ENCODE measurements around the gene ABCG2. TPM values are rescaled to one million over a fixed set of nuclear protein-coding genes. Genes with fewer than 3 reads are reported as not detected.

ABCG2 gene
- total and polyA plus RNA-seq, 2 of the 4 experiments (the other 2 are of a cell fraction): 0.50 to 1.1 TPM

- no peak for DNase-seq
- CTCF ChIA-PET: no interaction called here
- H3K9ac ChIP-seq (ENCODE audit: low read depth, low read length): no peak overlapping the region
These were observed 11.5 kb downstream of the ABCG2 start for GRCh38 chr4:88146891-88147290.

More at GRCh38 chr4:88146891-88147290, 11.5 kb downstream of the ABCG2 start:
- Histone ChIP-seq H3K56ac (ENCODE audit: extremely low read depth, insufficient read depth, low read length) (no peak overlapping the region), H4K20me1 (ENCODE audit: insufficient read depth, low read length) (no peaks in the 10 kb centered on the region), H3K36me3 (ENCODE audit: control insufficient read depth, insufficient read depth, low read length) (no peaks in the 10 kb centered on the region), H2AFZ (replicated peaks; ENCODE audit: low read length, poor library complexity) (no peak overlapping the region), H3K18ac (ENCODE audit: low read depth, low read length) (no peak overlapping the region), H3K27ac (ENCODE audit: insufficient read depth, low read length) (no peak overlapping the region), H3K23ac (ENCODE audit: low read depth, low read length) (no peak overlapping the region), H4K91ac (ENCODE audit: insufficient read depth, low read depth, low read length) (no peak overlapping the region), H3K4me1 (ENCODE audit: control insufficient read depth, insufficient read depth, low read length) (peaks cover 8% of the 10 kb centered on the region), H3K4me2 (ENCODE audit: low read depth, low read length) (no peak overlapping the region), H2BK15ac (ENCODE audit: low read depth, low read length) (no peak overlapping the region), H4K5ac (ENCODE audit: low read depth, low read length) (no peak overlapping the region), H3K79me1 (ENCODE audit: low read depth in 1 of 2, low read length in 2 of 2) (no peaks in the 10 kb centered on the region), H2AK9ac (replicated peaks; ENCODE audit: low read depth, low read length, poor library complexity) (no peak overlapping the region), H2AK5ac (ENCODE audit: low read depth, low read length) (0 out of 2 replicates have a peak overlapping the region, but pooled peaks have one; percentile 65), H3K4ac (ENCODE audit: low read depth, low read length) (no peak overlapping the region), H3K14ac (replicated peaks; ENCODE audit: low read depth, low read length) (no peak overlapping the region), H2BK120ac (ENCODE audit: low read depth, low read length) (no peak overlapping the region), H2BK5ac (ENCODE audit: low read depth, low read length, poor library complexity, severe bottlenecking) (no peak overlapping the region), H3K9me3 (ENCODE audit: control insufficient read depth, insufficient read depth, low read length) (no peaks in the 10 kb centered on the region), H4K8ac (ENCODE audit: low read depth in 2 of 2, low read length in 2 of 2) (no peak overlapping the region), H3K9me1 (ENCODE audit: insufficient read depth, low read length) (no peaks in the 10 kb centered on the region), H3K4me3 (ENCODE audit: insufficient read depth, low read depth, low read length) (no peak overlapping the region), H3K27me3 (ENCODE audit: control insufficient read depth, insufficient read depth, low read length) (no peaks in the 10 kb centered on the region; the same call in 1 of the 2 replicates), H2BK20ac (ENCODE audit: low read depth, low read length) (no peak overlapping the region)
- no TSS peak for BruUV-seq (replicated peaks)
- intact Hi-C loops (cut with micrococcal nuclease): no loop called here
- no peak for TF ChIP-seq POLR2A (IDR thresholded peaks at IDR 0.05; ENCODE audit: low read depth, low read length)
- no peak for TF ChIP-seq FOS (IDR thresholded peaks at IDR 0.05; ENCODE audit: low read depth, low read length)
- TF ChIP-seq MXI1 (IDR thresholded peaks at IDR 0.05; ENCODE audit: borderline replicate concordance, low read depth, low read length): no peak
- no peak for TF ChIP-seq RAD21 (IDR thresholded peaks at IDR 0.05; ENCODE audit: low read length)
- no peak for TF ChIP-seq CTCF (conservative IDR thresholded peaks at IDR 0.05; ENCODE audit: low read depth, low read length)
- TF ChIP-seq MAFK (IDR thresholded peaks at IDR 0.05; ENCODE audit: low read depth, low read length): no peak
- no peak for TF ChIP-seq RCOR1 (IDR thresholded peaks at IDR 0.05; ENCODE audit: insufficient replicate concordance, low read length)
- no peak for TF ChIP-seq RFX5 (IDR thresholded peaks at IDR 0.05; ENCODE audit: low read depth, low read length)
- TF ChIP-seq CHD1 (IDR thresholded peaks at IDR 0.05; ENCODE audit: low read depth, low read length): no peak
- TF ChIP-seq BHLHE40 (IDR thresholded peaks at IDR 0.05; ENCODE audit: low read depth, low read length): no peak
- no peak for TF ChIP-seq NFE2L2 (IDR thresholded peaks at IDR 0.05; ENCODE audit: low read depth, low read length)
- TF ChIP-seq USF2 (IDR thresholded peaks at IDR 0.05; ENCODE audit: low read depth, low read length): no peak
- TF ChIP-seq CEBPB (IDR thresholded peaks at IDR 0.05; ENCODE audit: low read depth, low read length): no peak
- no peak for TF ChIP-seq SMC3 (IDR thresholded peaks at IDR 0.05; ENCODE audit: low read depth, low read length)
- no peak for TF ChIP-seq ELK1 (IDR thresholded peaks at IDR 0.05; ENCODE audit: borderline replicate concordance, low read depth, low read length)
- no peak for TF ChIP-seq MAZ (IDR thresholded peaks at IDR 0.05; ENCODE audit: borderline replicate concordance, low read depth, low read length)
- POLR2A ChIA-PET (ENCODE audit: unreplicated experiment): no interaction called here
- dilution Hi-C loops (cut with HindIII; ENCODE audit: low sequenced_read_pairs, unreplicated experiment): no loop called here
- no peak for ATAC-seq (ENCODE audit: low read depth)
- in situ Hi-C loops (cut with MboI; ENCODE audit: low sequenced_read_pairs): no loop called here

All from IMR-90 (cell line).